Measurements from ENCODE around the gene TTC28. TPM values are rescaled to one million over a fixed set of nuclear protein-coding genes. Genes with fewer than 3 reads are reported as not detected.

The TTC28 gene
- total RNA-seq, 1 experiment from 2014 or later = 0.12 TPM

GRCh38 chr22:27948569-27948968 lies 731.1 kb downstream of the TTC28 start:
- Histone ChIP-seq H3K9me3 (ENCODE audit: control insufficient read depth in 1 of 2, insufficient read depth in 1 of 2, low read depth in 1 of 2, low read length in 2 of 2) (no peaks in the 10 kb centered on the region), H3K9me2 (ENCODE audit: insufficient read depth) (no peaks in the 10 kb centered on the region), H3K4me1 (ENCODE audit: control insufficient read depth in 1 of 2, insufficient read depth in 2 of 2, low read length in 2 of 2) (peaks cover 18% of the 10 kb centered on the region in 2 experiments), H3K27ac (ENCODE audit: low read depth, low read length) (no peak overlapping the region), H2AFZ (ENCODE audit: low read depth, low read length, poor library complexity, severe bottlenecking) (no peak overlapping the region), H3K4me2 (ENCODE audit: low read length) (no peak overlapping the region), H3K4me3 (replicated peaks in 1 of 2; ENCODE audit: low read depth in 1 of 2, low read length in 2 of 2) (no peak overlapping the region), H3K36me3 (ENCODE audit: control insufficient read depth in 1 of 2, insufficient read depth in 2 of 2, low read length in 2 of 2) (no peaks in the 10 kb centered on the region), H3K79me2 (ENCODE audit: insufficient read depth, low read length) (no peaks in the 10 kb centered on the region), H3K27me3 (ENCODE audit: insufficient read depth, low read length) (no peaks in the 10 kb centered on the region), H3K9ac (ENCODE audit: low read length) (no peak overlapping the region), H4K20me1 (ENCODE audit: insufficient read depth) (no peaks in the 10 kb centered on the region)
- ChIA-PET RAD21 (ENCODE audit: low non-redundant PET in 1 of 2, low total read pairs in 2 of 2, uncharacterized antibody in 2 of 2, unreplicated experiment in 2 of 2) (no interaction called here), POLR2A (no interaction called here), CTCF (no interaction called here)
- no peak for ATAC-seq
- intact Hi-C loops (cut with micrococcal nuclease) = no loop called here
- no TSS peak for BruUV-seq (replicated peaks)
- no peak for DNase-seq (ENCODE audit: low read depth, low spot score)
- TF ChIP-seq MAX (IDR thresholded peaks at IDR 0.05) (no peak), EZH2phosphoT487 (IDR thresholded peaks at IDR 0.05; ENCODE audit: borderline replicate concordance) (no peak), EGR1 (IDR thresholded peaks at IDR 0.05; ENCODE audit: low read depth) (no peak), ELF1 (IDR thresholded peaks at IDR 0.05; ENCODE audit: borderline replicate concordance, low read depth) (no peak), ZNF274 (IDR thresholded peaks at IDR 0.05; ENCODE audit: low read depth, low read length) (no peak), SP1 (IDR thresholded peaks at IDR 0.05; ENCODE audit: low read depth) (no peak), SIN3A (IDR thresholded peaks at IDR 0.05; ENCODE audit: low read depth) (no peak), ZBTB33 (IDR thresholded peaks at IDR 0.05; ENCODE audit: extremely low read depth, insufficient replicate concordance, low read length) (no peak), POLR2AphosphoS5 (IDR thresholded peaks at IDR 0.05; ENCODE audit: low read depth, low read length) (no peak), POLR2A (IDR thresholded peaks at IDR 0.05; ENCODE audit: borderline replicate concordance, extremely low read depth, insufficient read depth, insufficient read length) (no peak), YY1 (IDR thresholded peaks at IDR 0.05; ENCODE audit: extremely low read depth, insufficient replicate concordance, low read depth, low read length) (no peak), SRF (IDR thresholded peaks at IDR 0.05; ENCODE audit: low read depth) (no peak), ATF3 (IDR thresholded peaks at IDR 0.05) (no peak), ZFX (IDR thresholded peaks at IDR 0.05) (no peak), TCF7L2 (IDR thresholded peaks at IDR 0.05; ENCODE audit: borderline replicate concordance, extremely low read depth, insufficient read depth, insufficient read length) (no peak), CEBPB (IDR thresholded peaks at IDR 0.05; ENCODE audit: low read depth) (no peak)
- TF ChIP-seq, protein P1, sequence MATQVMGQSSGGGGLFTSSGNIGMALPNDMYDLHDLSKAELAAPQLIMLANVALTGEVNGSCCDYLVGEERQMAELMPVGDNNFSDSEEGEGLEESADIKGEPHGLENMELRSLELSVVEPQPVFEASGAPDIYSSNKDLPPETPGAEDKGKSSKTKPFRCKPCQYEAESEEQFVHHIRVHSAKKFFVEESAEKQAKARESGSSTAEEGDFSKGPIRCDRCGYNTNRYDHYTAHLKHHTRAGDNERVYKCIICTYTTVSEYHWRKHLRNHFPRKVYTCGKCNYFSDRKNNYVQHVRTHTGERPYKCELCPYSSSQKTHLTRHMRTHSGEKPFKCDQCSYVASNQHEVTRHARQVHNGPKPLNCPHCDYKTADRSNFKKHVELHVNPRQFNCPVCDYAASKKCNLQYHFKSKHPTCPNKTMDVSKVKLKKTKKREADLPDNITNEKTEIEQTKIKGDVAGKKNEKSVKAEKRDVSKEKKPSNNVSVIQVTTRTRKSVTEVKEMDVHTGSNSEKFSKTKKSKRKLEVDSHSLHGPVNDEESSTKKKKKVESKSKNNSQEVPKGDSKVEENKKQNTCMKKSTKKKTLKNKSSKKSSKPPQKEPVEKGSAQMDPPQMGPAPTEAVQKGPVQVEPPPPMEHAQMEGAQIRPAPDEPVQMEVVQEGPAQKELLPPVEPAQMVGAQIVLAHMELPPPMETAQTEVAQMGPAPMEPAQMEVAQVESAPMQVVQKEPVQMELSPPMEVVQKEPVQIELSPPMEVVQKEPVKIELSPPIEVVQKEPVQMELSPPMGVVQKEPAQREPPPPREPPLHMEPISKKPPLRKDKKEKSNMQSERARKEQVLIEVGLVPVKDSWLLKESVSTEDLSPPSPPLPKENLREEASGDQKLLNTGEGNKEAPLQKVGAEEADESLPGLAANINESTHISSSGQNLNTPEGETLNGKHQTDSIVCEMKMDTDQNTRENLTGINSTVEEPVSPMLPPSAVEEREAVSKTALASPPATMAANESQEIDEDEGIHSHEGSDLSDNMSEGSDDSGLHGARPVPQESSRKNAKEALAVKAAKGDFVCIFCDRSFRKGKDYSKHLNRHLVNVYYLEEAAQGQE (IDR thresholded peaks at IDR 0.05; ENCODE audit: low read depth) = no peak
- TF ChIP-seq, protein P2, sequence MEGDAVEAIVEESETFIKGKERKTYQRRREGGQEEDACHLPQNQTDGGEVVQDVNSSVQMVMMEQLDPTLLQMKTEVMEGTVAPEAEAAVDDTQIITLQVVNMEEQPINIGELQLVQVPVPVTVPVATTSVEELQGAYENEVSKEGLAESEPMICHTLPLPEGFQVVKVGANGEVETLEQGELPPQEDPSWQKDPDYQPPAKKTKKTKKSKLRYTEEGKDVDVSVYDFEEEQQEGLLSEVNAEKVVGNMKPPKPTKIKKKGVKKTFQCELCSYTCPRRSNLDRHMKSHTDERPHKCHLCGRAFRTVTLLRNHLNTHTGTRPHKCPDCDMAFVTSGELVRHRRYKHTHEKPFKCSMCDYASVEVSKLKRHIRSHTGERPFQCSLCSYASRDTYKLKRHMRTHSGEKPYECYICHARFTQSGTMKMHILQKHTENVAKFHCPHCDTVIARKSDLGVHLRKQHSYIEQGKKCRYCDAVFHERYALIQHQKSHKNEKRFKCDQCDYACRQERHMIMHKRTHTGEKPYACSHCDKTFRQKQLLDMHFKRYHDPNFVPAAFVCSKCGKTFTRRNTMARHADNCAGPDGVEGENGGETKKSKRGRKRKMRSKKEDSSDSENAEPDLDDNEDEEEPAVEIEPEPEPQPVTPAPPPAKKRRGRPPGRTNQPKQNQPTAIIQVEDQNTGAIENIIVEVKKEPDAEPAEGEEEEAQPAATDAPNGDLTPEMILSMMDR (IDR thresholded peaks at IDR 0.05 in 2 of 3, conservative IDR thresholded peaks at IDR 0.05 in 1 of 3; ENCODE audit: borderline replicate concordance in 1 of 3, insufficient read depth in 1 of 3, low read depth in 2 of 3, low read length in 2 of 3) = no peak
